Activated CD4-positive, alpha-beta T cell treated with anti-CD3 and anti-CD28 coated beads, Interleukin-2, amount 10 ng/mL, durations not matched to agents 24 days and 14 days (primary cell): ENCODE results near the gene FOXN4. TPM values are rescaled to one million over a fixed set of nuclear protein-coding genes. Genes with fewer than 3 reads are reported as not detected.
A peak's percentile ranks its signal among the peaks of the same experiment; 100 is the strongest.
"Not testable (repeated sequence)": the region's sequence is repeated elsewhere in the genome, so short reads cannot be mapped to it uniquely, and the experiment has no call there.

ENCODE experiments used
- DNase-seq: peaks from one replicate; pipeline ENCODE4 v3.0.0; 2022
- H3K27ac Mint-ChIP-seq: one replicate; pipeline ENCODE4 v1.8.0; 2022; ENCODE audit warnings: mild to moderate bottlenecking, mixed read lengths
- H3K27me3 Mint-ChIP-seq: one replicate; pipeline ENCODE4 v1.8.0; 2022; ENCODE audit warnings: mixed read lengths
- H3K36me3 Mint-ChIP-seq: one replicate; pipeline ENCODE4 v1.8.0; 2022; ENCODE audit warnings: low read depth, mild to moderate bottlenecking, mixed read lengths
- H3K4me1 Mint-ChIP-seq: one replicate; pipeline ENCODE4 v1.8.0; 2021; ENCODE audit warnings: mixed read lengths
- H3K4me3 Mint-ChIP-seq: one replicate; pipeline ENCODE4 v1.8.0; 2022; ENCODE audit warnings: mild to moderate bottlenecking, moderate library complexity, mixed read lengths
- H3K9me3 Mint-ChIP-seq: one replicate; pipeline ENCODE4 v1.8.0; 2021; ENCODE audit warnings: mixed read lengths
- intact Hi-C: fragments of 100-400 bp; cut with micrococcal nuclease; formaldehyde crosslinking; loops from one replicate; pipeline ENCODE4 v1.15.1; 2023
- total RNA-seq: library from RNA; stranded (reverse); gene quantifications from 2 replicates; pipeline ENCODE4 v1.2.3, GENCODE V29; 2022

FOXN4 gene
- total RNA-seq, 1 donor from 2014 or later: not detected

- H3K4me1 Mint-ChIP-seq: no peaks in the 10 kb centered on the region
- no peak overlapping the region for H3K4me3 Mint-ChIP-seq
- H3K27ac Mint-ChIP-seq: no peak overlapping the region
- no peak for DNase-seq
- intact Hi-C loops: no loop called here
- H3K36me3 Mint-ChIP-seq: no peaks in the 10 kb centered on the region
- peaks cover 7% of the 10 kb centered on the region for H3K27me3 Mint-ChIP-seq
- no peaks in the 10 kb centered on the region for H3K9me3 Mint-ChIP-seq
These were observed 21.5 kb upstream of the FOXN4 start for GRCh38 chr12:109330282-109331230.

- no peaks in the 10 kb centered on the region for H3K4me1 Mint-ChIP-seq
- peaks cover 10% of the 10 kb centered on the region for H3K27me3 Mint-ChIP-seq
- H3K27ac Mint-ChIP-seq: no peak overlapping the region
- H3K36me3 Mint-ChIP-seq: no peaks in the 10 kb centered on the region
- no peaks in the 10 kb centered on the region for H3K9me3 Mint-ChIP-seq
- intact Hi-C loops: no loop called here
- no peak for DNase-seq
- no peak overlapping the region for H3K4me3 Mint-ChIP-seq
These were observed 20.6 kb upstream of the FOXN4 start for GRCh38 chr12:109329686-109330085.

- peaks cover 12% of the 10 kb centered on the region for H3K27me3 Mint-ChIP-seq
- intact Hi-C loops: no loop called here
- H3K4me1 Mint-ChIP-seq: no peaks in the 10 kb centered on the region
- no peaks in the 10 kb centered on the region for H3K36me3 Mint-ChIP-seq
- H3K4me3 Mint-ChIP-seq: no peak overlapping the region
- H3K9me3 Mint-ChIP-seq: no peaks in the 10 kb centered on the region
- no peak for DNase-seq
- no peak overlapping the region for H3K27ac Mint-ChIP-seq
These were observed 19.9 kb upstream of the FOXN4 start for GRCh38 chr12:109329003-109329402.

GRCh38 chr12:109321294-109321693, 12.2 kb upstream of the FOXN4 start:
- H3K4me1 Mint-ChIP-seq, H3K36me3 Mint-ChIP-seq, H3K9me3 Mint-ChIP-seq, H3K4me3 Mint-ChIP-seq, DNase-seq, H3K27ac Mint-ChIP-seq, intact Hi-C loops: not testable (repeated sequence)
- H3K27me3 Mint-ChIP-seq: peaks cover 31% of the 10 kb centered on the region

GRCh38 chr12:109310247-109311125, 1.4 kb upstream of the FOXN4 start:
- H3K36me3 Mint-ChIP-seq: no peaks in the 10 kb centered on the region
- intact Hi-C loops: no loop called here
- no peak overlapping the region for H3K27ac Mint-ChIP-seq
- H3K9me3 Mint-ChIP-seq: no peaks in the 10 kb centered on the region
- peaks cover 71% of the 10 kb centered on the region for H3K27me3 Mint-ChIP-seq
- no peak for DNase-seq
- H3K4me1 Mint-ChIP-seq: peaks cover 8% of the 10 kb centered on the region
- peak overlapping the region; percentile 77 for H3K4me3 Mint-ChIP-seq

- Mint-ChIP-seq H3K4me3 (peak overlapping the region; percentile 79), H3K4me1 (peaks cover 8% of the 10 kb centered on the region), H3K27ac (no peak overlapping the region), H3K36me3 (no peaks in the 10 kb centered on the region), H3K27me3 (peaks cover 67% of the 10 kb centered on the region), H3K9me3 (no peaks in the 10 kb centered on the region)
- peak; percentile 58 for DNase-seq
- intact Hi-C loops: no loop called here
These were observed 530 bp upstream of the FOXN4 start for GRCh38 chr12:109309381-109310246.

- H3K27ac Mint-ChIP-seq: no peak overlapping the region
These were observed 2.0 kb downstream of the FOXN4 start for GRCh38 chr12:109307051-109307450.

GRCh38 chr12:109305547-109305946, 3.5 kb downstream of the FOXN4 start:
- peaks cover 42% of the 10 kb centered on the region for H3K27me3 Mint-ChIP-seq

More at GRCh38 chr12:109307051-109307450, 2.0 kb downstream of the FOXN4 start:
- intact Hi-C loops: no loop called here
- no peaks in the 10 kb centered on the region for H3K9me3 Mint-ChIP-seq
- H3K4me1 Mint-ChIP-seq: peaks cover 8% of the 10 kb centered on the region
- no peak for DNase-seq
- H3K4me3 Mint-ChIP-seq: no peak overlapping the region
- H3K27me3 Mint-ChIP-seq: peaks cover 55% of the 10 kb centered on the region
- H3K36me3 Mint-ChIP-seq: no peaks in the 10 kb centered on the region

GRCh38 chr12:109304485-109304884, 4.6 kb downstream of the FOXN4 start:
- Mint-ChIP-seq H3K9me3 (no peaks in the 10 kb centered on the region), H3K4me3 (no peak overlapping the region), H3K4me1 (peaks cover 2% of the 10 kb centered on the region), H3K27me3 (peaks cover 38% of the 10 kb centered on the region), H3K27ac (no peak overlapping the region), H3K36me3 (no peaks in the 10 kb centered on the region)
- DNase-seq: no peak
- intact Hi-C loops: no loop called here

More at GRCh38 chr12:109305547-109305946, 3.5 kb downstream of the FOXN4 start:
- H3K4me1 Mint-ChIP-seq: peaks cover 5% of the 10 kb centered on the region
- intact Hi-C loops: no loop called here
- no peak for DNase-seq
- no peak overlapping the region for H3K27ac Mint-ChIP-seq
- no peaks in the 10 kb centered on the region for H3K9me3 Mint-ChIP-seq
- H3K4me3 Mint-ChIP-seq: no peak overlapping the region
- H3K36me3 Mint-ChIP-seq: no peaks in the 10 kb centered on the region

GRCh38 chr12:109302770-109303169, 6.3 kb downstream of the FOXN4 start:
- Mint-ChIP-seq H3K4me3 (no peak overlapping the region), H3K9me3 (no peaks in the 10 kb centered on the region), H3K4me1 (no peaks in the 10 kb centered on the region), H3K27me3 (peaks cover 22% of the 10 kb centered on the region), H3K36me3 (no peaks in the 10 kb centered on the region), H3K27ac (no peak overlapping the region)
- intact Hi-C loops: no loop called here
- no peak for DNase-seq

GRCh38 chr12:109302358-109302757, 6.7 kb downstream of the FOXN4 start:
- Mint-ChIP-seq H3K4me1 (no peaks in the 10 kb centered on the region), H3K36me3 (no peaks in the 10 kb centered on the region), H3K4me3 (no peak overlapping the region), H3K9me3 (no peaks in the 10 kb centered on the region), H3K27me3 (peaks cover 18% of the 10 kb centered on the region), H3K27ac (no peak overlapping the region)
- intact Hi-C loops: no loop called here
- no peak for DNase-seq

- no peaks in the 10 kb centered on the region for H3K9me3 Mint-ChIP-seq
- H3K4me1 Mint-ChIP-seq: no peaks in the 10 kb centered on the region
- H3K4me3 Mint-ChIP-seq: no peak overlapping the region
- H3K36me3 Mint-ChIP-seq: no peaks in the 10 kb centered on the region
- H3K27me3 Mint-ChIP-seq: peaks cover 12% of the 10 kb centered on the region
- DNase-seq: no peak
- intact Hi-C loops: no loop called here
- no peak overlapping the region for H3K27ac Mint-ChIP-seq
These were observed 7.4 kb downstream of the FOXN4 start for GRCh38 chr12:109301643-109302168.

GRCh38 chr12:109299849-109300248, 9.2 kb downstream of the FOXN4 start:
- Mint-ChIP-seq H3K4me1 (no peaks in the 10 kb centered on the region), H3K4me3 (no peak overlapping the region), H3K27ac (no peak overlapping the region), H3K9me3 (no peaks in the 10 kb centered on the region), H3K36me3 (no peaks in the 10 kb centered on the region), H3K27me3 (peaks cover 1% of the 10 kb centered on the region)
- no peak for DNase-seq
- intact Hi-C loops: no loop called here
